Activated CD4-positive, CD25-positive, alpha-beta regulatory T cell treated with anti-CD3 and anti-CD28 coated beads, Interleukin-2, amount 50 U/mL, for 16 hours (primary cell): ENCODE data around the gene PATJ.
"Not testable (repeated sequence)": the region's sequence is repeated elsewhere in the genome, so short reads cannot be mapped to it uniquely, and the experiment has no call there.

Experiments
- DNase-seq: peaks from one replicate; pipeline ENCODE4 v3.0.0-alpha.2; 2020; ENCODE audit warnings: low read depth, low spot score

The PATJ gene

DNA sequence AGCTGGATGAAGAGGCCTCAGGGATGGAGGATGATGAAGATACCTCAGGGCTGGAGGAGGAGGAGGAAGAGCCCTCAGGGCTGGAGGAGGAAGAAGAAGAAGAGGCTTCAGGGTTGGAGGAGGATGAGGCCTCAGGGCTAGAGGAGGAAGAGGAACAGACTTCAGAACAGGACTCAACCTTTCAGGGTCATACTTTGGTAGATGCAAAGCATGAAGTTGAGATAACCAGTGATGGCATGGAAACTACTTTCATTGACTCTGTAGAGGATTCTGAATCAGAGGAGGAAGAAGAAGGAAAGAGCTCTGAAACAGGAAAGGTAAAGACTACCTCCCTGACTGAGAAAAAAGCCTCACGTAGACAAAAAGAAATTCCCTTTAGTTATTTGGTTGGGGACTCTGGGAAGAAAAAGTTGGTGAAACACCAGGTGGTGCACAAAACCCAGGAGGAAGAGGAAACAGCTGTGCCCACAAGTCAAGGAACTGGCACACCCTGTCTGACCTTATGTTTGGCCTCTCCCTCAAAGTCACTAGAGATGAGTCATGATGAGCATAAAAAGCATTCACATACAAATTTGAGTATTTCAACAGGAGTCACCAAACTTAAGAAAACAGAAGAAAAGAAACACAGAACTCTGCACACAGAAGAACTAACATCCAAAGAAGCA lies 467.8 kb downstream of the PATJ start:
- DNase-seq = no peak

DNA sequence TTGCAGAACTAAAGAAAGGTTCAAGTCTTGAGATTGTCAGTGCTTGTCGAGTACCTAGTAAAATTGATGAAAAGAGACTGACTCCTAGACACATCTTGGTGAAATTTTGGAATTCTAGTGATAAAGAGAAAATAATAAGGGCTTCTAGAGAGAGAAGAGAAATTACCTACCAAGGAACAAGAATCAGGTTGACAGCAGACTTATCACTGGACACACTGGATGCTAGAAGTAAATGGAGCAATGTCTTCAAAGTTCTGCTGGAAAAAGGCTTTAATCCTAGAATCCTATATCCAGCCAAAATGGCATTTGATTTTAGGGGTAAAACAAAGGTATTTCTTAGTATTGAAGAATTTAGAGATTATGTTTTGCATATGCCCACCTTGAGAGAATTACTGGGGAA lies 468.7 kb downstream of the PATJ start:
- DNase-seq = no peak

DNA sequence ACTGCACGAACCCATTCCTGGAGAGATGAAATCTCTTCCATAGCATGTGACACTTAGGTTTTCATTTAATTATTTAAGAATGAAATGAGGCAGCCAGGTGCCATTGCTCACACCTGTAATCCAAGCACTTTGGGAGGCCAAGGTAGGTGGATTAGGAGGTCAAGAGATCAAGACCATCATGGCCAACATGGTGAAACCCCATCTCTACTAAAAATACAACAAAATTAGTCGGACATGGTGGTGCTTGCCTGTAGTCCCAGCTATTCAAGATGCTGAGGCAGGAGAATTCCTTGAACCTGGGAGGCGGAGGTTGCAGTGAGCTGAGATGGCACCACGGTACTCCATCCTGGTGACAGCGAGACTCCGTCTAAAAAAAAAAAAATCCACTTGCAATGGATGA lies 470.1 kb downstream of the PATJ start:
- no peak for DNase-seq

DNA sequence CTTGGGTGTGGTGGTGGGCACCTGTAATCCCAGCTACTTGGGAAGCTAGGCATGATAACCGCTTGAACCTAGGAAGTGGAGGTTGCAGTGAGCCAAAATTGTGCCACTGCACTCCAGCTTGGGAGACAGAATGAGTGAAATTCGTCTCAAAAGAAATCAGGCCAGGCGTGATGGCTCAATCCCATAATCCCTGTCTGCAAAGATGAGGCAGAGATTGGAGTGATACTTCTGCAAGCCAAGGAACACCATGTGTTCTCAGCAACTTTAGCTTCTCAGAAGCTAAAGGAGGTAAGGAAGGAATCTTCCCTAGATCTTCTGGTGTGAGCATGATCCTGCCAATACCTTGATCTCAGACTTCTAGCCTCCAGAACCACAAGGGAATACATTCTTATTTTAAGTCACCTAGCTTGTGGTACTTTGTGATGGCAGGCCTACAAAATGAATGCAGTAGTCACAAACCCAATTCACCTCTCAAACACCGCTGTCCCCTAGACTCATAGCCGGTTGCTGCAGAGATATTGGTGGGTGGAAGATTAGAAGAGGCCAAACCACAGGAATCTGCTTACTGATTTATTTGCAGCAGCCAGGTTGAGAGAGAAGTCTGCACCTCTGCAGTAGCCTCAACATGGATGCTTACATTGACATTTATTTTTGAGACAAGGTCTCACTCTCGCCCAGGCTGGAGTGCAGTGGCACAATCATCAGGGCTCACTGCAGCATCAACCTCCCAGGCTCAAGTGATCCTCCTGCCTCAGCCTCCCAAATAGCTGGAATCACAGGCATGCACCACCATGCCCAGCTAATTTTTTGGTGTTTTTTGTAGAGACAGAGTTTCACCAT lies 471.0 kb downstream of the PATJ start:
- DNase-seq = no peak

DNA sequence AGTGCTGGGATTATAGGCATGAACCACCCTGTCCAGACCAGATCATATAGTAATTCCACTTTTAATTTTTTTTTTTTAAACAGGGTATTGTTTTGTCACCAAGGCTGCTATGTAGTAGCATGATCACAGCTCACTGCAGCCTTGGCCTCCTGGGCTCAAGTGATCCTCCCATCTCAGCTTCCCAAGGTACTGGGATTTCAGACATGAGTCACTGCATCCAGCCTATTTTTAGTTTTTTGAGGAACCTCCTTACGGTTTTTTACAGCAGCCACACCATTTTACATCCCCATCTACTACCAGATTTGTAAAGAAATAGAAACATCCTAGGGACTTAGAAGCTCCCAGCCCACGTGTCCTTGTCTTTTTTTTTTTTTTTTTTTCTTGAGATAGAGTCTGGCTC lies 476.3 kb downstream of the PATJ start:
- no peak for DNase-seq

DNA sequence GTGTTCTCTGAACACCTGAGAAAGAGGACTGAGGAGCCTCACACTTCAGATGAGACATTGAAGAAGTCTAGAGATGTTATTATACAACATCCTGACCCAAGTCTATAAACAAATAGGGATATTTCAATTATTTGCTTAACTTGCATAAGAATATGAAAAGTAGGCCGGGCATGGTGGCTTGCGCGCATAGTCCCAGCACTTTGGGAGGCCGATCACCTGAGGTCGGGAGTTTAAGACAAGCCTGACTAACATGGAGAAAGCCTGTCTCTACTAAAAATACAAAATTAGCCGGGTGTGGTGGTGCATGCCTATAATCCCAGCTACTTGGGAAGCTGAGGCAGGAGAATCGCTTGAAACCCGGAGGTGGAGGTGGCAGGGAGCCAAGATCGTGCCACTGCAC lies 478.2 kb downstream of the PATJ start:
- not testable (repeated sequence) for DNase-seq

DNA sequence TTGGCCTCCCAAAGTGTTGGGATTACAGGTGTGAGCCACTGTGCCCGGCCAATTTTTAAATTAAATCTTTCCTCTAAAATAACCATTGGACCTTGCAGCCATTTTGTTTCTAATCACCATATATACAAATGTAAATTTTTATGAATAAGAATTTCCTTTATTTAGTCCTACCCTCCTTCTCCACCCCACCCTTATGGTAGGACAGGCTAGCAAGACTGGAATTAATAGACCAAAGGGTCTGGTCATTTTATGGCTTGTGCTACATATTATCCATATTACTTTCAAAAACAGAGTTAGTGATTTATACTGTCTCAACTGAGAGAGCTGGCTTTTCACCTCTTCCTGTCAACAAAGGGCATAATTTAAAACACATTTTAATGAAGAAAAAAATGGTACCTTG lies 478.9 kb downstream of the PATJ start:
- DNase-seq = no peak

DNA sequence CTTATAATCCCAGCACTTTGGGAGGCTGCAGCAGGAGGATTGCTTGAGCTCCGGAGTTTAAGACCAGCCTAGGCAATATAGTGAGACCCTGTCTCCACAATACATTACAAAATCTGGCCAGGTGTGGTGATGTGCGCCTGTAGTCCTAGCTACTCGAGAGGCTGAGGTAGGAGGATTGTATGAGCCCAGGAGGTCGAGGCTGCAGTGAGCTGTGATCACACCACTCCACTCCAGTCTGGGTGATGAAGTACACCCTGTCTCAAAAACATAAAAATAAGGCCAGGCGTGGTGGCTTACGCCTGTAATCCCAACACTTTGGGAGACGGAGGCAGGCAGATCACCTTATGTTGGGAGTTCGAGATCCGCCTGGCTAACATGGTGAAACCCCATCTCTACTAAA lies 480.0 kb downstream of the PATJ start:
- no peak for DNase-seq

DNA sequence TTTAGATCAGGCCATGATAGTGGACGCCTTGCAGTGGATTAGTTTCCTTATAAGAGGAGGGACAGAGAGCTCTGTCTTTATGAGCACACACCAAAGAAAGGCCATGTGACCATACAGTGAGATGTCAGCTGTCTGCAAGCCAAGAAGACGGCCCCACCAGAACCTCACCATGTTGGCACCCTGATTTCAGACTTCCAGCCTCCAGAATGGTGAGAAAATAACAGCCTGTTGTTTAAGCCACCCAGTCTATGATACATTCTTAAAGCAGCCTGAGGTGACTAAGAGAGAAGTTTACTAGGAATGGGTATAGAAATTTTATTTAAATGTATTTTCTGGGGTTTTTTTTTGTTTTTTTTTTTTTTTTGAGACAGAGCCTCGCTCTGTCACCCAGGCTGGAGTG lies 481.9 kb downstream of the PATJ start:
- no peak for DNase-seq

DNA sequence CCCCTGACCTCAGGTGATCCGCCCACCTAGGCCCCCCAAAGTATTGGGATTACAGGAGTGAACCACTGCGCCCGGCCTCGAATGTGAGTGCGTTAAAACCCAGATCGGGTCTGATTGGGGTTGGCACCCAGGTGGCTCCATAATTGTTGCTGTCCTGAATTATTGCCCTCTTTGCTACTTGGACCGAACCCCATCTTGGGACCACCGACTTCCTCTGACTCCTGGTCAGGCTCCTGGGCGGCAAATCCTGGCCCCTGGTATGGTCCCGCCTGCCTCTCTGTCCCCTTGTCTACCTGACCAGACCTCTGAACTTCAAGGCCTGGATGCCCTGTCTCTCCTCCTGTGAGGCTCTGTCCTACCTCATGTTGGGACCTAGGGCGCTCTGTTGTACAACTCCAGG lies 485.2 kb downstream of the PATJ start:
- no peak for DNase-seq
